Measurements from ENCODE around the gene TRDMT1.

The TRDMT1 gene

GRCh38 chr10:17200912-17201793 is at the start of gene TRDMT1:
TSS of gene TRDMT1 (minus strand) at chr10:17201672. CDS start at chr10:17201634, 38 bp downstream.
- DNase-seq, result peak; percentile 54

- no peak for DNase-seq
Measured at GRCh38 chr10:17250736-17251135, 49.3 kb upstream of the TRDMT1 start.

- DNase-seq, result no peak
Measured at GRCh38 chr10:17249820-17250219, 48.3 kb upstream of the TRDMT1 start.

- DNase-seq, result no peak
Measured at GRCh38 chr10:17248964-17249363, 47.5 kb upstream of the TRDMT1 start.

GRCh38 chr10:17247210-17247609 is 45.7 kb upstream of the TRDMT1 start:
- DNase-seq, result no peak

- no peak for DNase-seq
Measured at GRCh38 chr10:17244700-17245365, 43.4 kb upstream of the TRDMT1 start.

- no peak for DNase-seq
Measured at GRCh38 chr10:17241611-17242333, 40.3 kb upstream of the TRDMT1 start.

GRCh38 chr10:17240616-17241015 is 39.1 kb upstream of the TRDMT1 start:
- no peak for DNase-seq

- no peak for DNase-seq
Measured at GRCh38 chr10:17240096-17240495, 38.6 kb upstream of the TRDMT1 start.

GRCh38 chr10:17239345-17240085 is 38.0 kb upstream of the TRDMT1 start:
- no peak for DNase-seq

GRCh38 chr10:17238445-17239291 is 37.2 kb upstream of the TRDMT1 start:
- DNase-seq, result no peak

GRCh38 chr10:17237915-17238444 is 36.5 kb upstream of the TRDMT1 start:
- DNase-seq, result no peak

- no peak for DNase-seq
Measured at GRCh38 chr10:17237149-17237527, 35.7 kb upstream of the TRDMT1 start.

GRCh38 chr10:17236468-17237148 is 35.1 kb upstream of the TRDMT1 start:
- no peak for DNase-seq

GRCh38 chr10:17235136-17235535 is 33.7 kb upstream of the TRDMT1 start:
- DNase-seq, result no peak

GRCh38 chr10:17234431-17234945 is 33.0 kb upstream of the TRDMT1 start:
- DNase-seq, result no peak

- no peak for DNase-seq
Measured at GRCh38 chr10:17233286-17233991, 32.0 kb upstream of the TRDMT1 start.

- DNase-seq, result no peak
Measured at GRCh38 chr10:17232276-17232960, 30.9 kb upstream of the TRDMT1 start.

GRCh38 chr10:17231788-17232187 is 30.3 kb upstream of the TRDMT1 start:
- DNase-seq, result no peak

Data from NCI-H1417 treated with DMSO at 0.1 percent for 48 hours (cell line).